ENCODE results near the gene RBPJL.
A peak's percentile ranks its signal among the peaks of the same experiment; 100 is the strongest.

Gene RBPJL

GRCh38 chr20:45355209-45356084, 48.8 kb downstream of the RBPJL start:
- TF ChIP-seq CTCF (IDR thresholded peaks at IDR 0.05; ENCODE audit: low read depth, low read length, missing control alignments) = no peak
- no peak overlapping the region for H3K4me3 ChIP-seq (replicated peaks; ENCODE audit: low read depth, low read length)
- DNase-seq (ENCODE audit: extremely low read depth, low read depth) = no peak

- DNase-seq (ENCODE audit: extremely low read depth, low read depth) = no peak
- no peak overlapping the region for H3K4me3 ChIP-seq (replicated peaks; ENCODE audit: low read depth, low read length)
Measured at GRCh38 chr20:45358282-45359068, 51.8 kb downstream of the RBPJL start.

DNA sequence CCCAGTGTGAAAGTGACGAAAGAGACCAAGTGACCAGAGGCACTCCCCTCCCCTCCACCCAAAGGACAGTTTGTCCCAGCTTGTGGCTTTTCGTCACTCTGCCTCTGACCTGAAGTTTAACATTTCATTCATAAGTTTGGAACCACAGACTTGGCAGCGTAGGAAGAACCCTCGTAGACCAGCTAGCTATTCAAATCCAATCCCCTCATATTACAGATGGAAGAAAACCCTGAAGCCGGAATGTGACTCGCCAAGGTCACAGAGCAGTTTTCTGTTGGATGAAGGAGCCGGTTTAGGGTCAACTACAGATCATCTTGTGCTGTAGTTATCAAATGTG, 52.4 kb downstream of the RBPJL start:
- no peak overlapping the region for H3K4me3 ChIP-seq (replicated peaks; ENCODE audit: low read depth, low read length)
- DNase-seq (ENCODE audit: extremely low read depth, low read depth) = no peak
- no peak for TF ChIP-seq CTCF (IDR thresholded peaks at IDR 0.05; ENCODE audit: low read depth, low read length, missing control alignments)

More at GRCh38 chr20:45358282-45359068, 51.8 kb downstream of the RBPJL start:
- TF ChIP-seq CTCF (IDR thresholded peaks at IDR 0.05; ENCODE audit: low read depth, low read length, missing control alignments) = no peak

DNA sequence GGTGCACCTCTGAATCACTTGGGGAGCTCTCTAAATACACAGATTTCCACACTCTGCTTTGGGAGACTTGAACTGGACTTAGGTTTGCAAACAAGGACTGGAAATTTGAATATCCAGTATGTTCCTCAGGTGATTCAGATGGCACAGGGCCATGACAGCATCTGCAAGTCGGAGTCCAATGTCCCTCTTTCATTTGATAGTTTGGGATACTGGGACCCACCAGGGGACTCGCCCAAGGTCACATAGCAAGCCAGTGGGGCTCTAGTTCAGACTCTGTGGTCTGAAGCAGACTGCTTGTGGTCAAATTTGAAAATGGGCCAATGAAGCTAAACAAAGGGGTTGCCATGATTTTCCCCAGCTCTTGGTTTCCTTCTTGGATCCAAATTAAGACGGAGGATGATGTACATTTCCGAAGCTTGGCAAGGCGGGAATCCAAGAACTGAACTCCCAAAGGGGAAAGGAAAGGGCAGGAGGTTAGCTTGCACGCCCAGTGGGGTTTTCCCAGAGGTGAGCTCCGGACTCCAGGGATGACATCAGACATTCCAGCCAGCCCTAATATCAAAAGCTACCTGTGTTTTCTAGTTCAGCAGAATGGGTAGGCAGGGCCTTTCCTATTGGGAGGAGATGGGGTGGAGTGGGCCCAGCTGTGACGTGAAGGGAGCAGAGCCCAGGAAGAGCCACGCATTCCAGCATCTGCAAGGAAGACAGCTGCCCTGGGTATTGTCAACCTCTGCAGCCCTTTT, 52.9 kb downstream of the RBPJL start:
- no peak overlapping the region for H3K4me3 ChIP-seq (replicated peaks; ENCODE audit: low read depth, low read length)
- no peak for DNase-seq (ENCODE audit: extremely low read depth, low read depth)
- TF ChIP-seq CTCF (IDR thresholded peaks at IDR 0.05; ENCODE audit: low read depth, low read length, missing control alignments) = no peak

- DNase-seq (ENCODE audit: extremely low read depth, low read depth) = no peak
- no peak for TF ChIP-seq CTCF (IDR thresholded peaks at IDR 0.05; ENCODE audit: low read depth, low read length, missing control alignments)
- H3K4me3 ChIP-seq (replicated peaks; ENCODE audit: low read depth, low read length) = no peak overlapping the region
Measured at GRCh38 chr20:45361793-45362192, 55.2 kb downstream of the RBPJL start.

DNA sequence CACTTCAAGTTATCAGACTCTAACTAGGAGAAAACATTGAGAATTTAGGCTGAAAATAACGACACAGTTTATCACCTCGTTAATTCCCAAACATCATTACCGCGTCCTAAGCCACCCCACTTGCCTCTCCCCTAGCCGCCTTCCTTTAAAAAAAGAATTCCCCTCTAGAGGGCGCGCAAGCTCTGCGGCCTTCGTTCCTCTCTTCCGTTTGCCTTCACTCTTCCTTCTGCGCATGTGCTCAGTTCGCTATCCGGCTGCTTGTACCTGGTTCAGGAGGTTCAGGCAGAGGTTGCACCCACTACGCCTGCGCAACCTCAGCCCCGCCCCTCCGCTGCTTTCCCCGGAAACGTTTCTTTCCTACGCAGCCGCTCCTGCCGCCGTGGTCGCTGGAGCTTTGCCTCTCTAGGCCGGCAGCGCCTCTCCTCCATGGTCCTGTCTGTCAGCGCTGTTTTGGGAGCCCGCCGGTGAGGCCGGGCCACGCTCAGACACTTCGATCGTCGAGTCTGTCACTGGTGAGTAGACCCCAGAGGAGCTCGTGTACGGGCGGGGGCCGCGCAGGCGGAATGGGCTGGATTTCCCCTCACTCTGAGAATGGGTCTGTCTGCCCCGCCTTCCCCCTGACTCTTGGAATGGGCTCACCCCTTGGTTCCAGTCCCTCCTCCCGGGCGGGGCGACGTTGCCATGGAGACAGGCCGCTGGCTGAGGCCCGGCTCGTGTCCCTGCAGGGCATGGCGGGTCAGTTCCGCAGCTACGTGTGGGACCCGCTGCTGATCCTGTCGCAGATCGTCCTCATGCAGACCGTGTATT, 56.4 kb downstream of the RBPJL start, which contains the start of gene SYS1:
SYS1 (plus strand) TSS at position 353 of the 807 bp plus-strand sequence; CDS start at position 729, 376 bp downstream.
- H3K4me3 ChIP-seq (replicated peaks; ENCODE audit: low read depth, low read length) = peak within 1 kb of the TSS; percentile 83
- DNase-seq (ENCODE audit: extremely low read depth, low read depth) = peak; percentile 98
- peak; percentile 83 for TF ChIP-seq CTCF (IDR thresholded peaks at IDR 0.05; ENCODE audit: low read depth, low read length, missing control alignments)
